ENCODE results near the gene CHI3L2. TPM values are rescaled to one million over a fixed set of nuclear protein-coding genes. Genes with fewer than 3 reads are reported as not detected.
"Not testable (repeated sequence)": the region's sequence is repeated elsewhere in the genome, so short reads cannot be mapped to it uniquely, and the experiment has no call there.

Gene CHI3L2
- total RNA-seq, 1 donor from 2014 or later, result 4.0 TPM

GRCh38 chr1:111204201-111204982 lies 23.1 kb upstream of the CHI3L2 start:
- H3K4me1 Mint-ChIP-seq (ENCODE audit: low read depth), result peaks cover 59% of the 10 kb centered on the region
- H3K9me3 Mint-ChIP-seq, result no peaks in the 10 kb centered on the region
- peak; percentile 60 for DNase-seq (ENCODE audit: low spot score)
- intact Hi-C loops (cut with micrococcal nuclease), result loop anchor here (5.0 to 10.0 kb wide), 3 partner anchors 242 to 970 kb away; partner anchors contain the start of gene LRIF1
- peak overlapping the region; percentile 100 for H3K4me3 Mint-ChIP-seq
- no peaks in the 10 kb centered on the region for H3K27me3 Mint-ChIP-seq (ENCODE audit: insufficient read depth)
- H3K36me3 Mint-ChIP-seq (ENCODE audit: low read depth), result peaks cover 16% of the 10 kb centered on the region
- peak overlapping the region; percentile 88 for H3K27ac Mint-ChIP-seq

- DNase-seq (ENCODE audit: low spot score), result no peak
- H3K9me3 Mint-ChIP-seq, result no peaks in the 10 kb centered on the region
- peak overlapping the region; percentile 88 for H3K27ac Mint-ChIP-seq
- intact Hi-C loops (cut with micrococcal nuclease), result loop anchor here (5.0 to 10.0 kb wide), 3 partner anchors 243 to 970 kb away; partner anchors contain the start of gene LRIF1
- H3K36me3 Mint-ChIP-seq (ENCODE audit: low read depth), result peaks cover 10% of the 10 kb centered on the region
- peaks cover 59% of the 10 kb centered on the region for H3K4me1 Mint-ChIP-seq (ENCODE audit: low read depth)
- H3K4me3 Mint-ChIP-seq, result peak overlapping the region; percentile 73
- H3K27me3 Mint-ChIP-seq (ENCODE audit: insufficient read depth), result no peaks in the 10 kb centered on the region
These were observed 22.4 kb upstream of the CHI3L2 start for GRCh38 chr1:111204983-111205713.

GRCh38 chr1:111205714-111206050 lies 21.8 kb upstream of the CHI3L2 start:
- no peaks in the 10 kb centered on the region for H3K27me3 Mint-ChIP-seq (ENCODE audit: insufficient read depth)
- no peak for DNase-seq (ENCODE audit: low spot score)
- intact Hi-C loops (cut with micrococcal nuclease), result loop anchor here (10.0 kb wide), 1 partner anchor 971 kb away; no protein-coding TSS in a partner anchor
- peaks cover 54% of the 10 kb centered on the region for H3K4me1 Mint-ChIP-seq (ENCODE audit: low read depth)
- no peak overlapping the region for H3K4me3 Mint-ChIP-seq
- no peaks in the 10 kb centered on the region for H3K9me3 Mint-ChIP-seq
- peak overlapping the region; percentile 40 for H3K27ac Mint-ChIP-seq
- peaks cover 6% of the 10 kb centered on the region for H3K36me3 Mint-ChIP-seq (ENCODE audit: low read depth)

- intact Hi-C loops (cut with micrococcal nuclease), result loop anchor here (10.0 kb wide), 1 partner anchor 974 kb away; no protein-coding TSS in a partner anchor
- Mint-ChIP-seq H3K9me3 (no peaks in the 10 kb centered on the region), H3K36me3 (ENCODE audit: low read depth) (peaks cover 4% of the 10 kb centered on the region), H3K27me3 (ENCODE audit: insufficient read depth) (no peaks in the 10 kb centered on the region), H3K4me1 (ENCODE audit: low read depth) (peaks cover 54% of the 10 kb centered on the region), H3K4me3 (no peak overlapping the region), H3K27ac (no peak overlapping the region)
- no peak for DNase-seq (ENCODE audit: low spot score)
These were observed 18.6 kb upstream of the CHI3L2 start for GRCh38 chr1:111208921-111209320.

- H3K27ac Mint-ChIP-seq, result no peak overlapping the region
- peaks cover 4% of the 10 kb centered on the region for H3K36me3 Mint-ChIP-seq (ENCODE audit: low read depth)
- no peaks in the 10 kb centered on the region for H3K9me3 Mint-ChIP-seq
- DNase-seq (ENCODE audit: low spot score), result no peak
- no peaks in the 10 kb centered on the region for H3K27me3 Mint-ChIP-seq (ENCODE audit: insufficient read depth)
- peaks cover 59% of the 10 kb centered on the region for H3K4me1 Mint-ChIP-seq (ENCODE audit: low read depth)
- H3K4me3 Mint-ChIP-seq, result no peak overlapping the region
- intact Hi-C loops (cut with micrococcal nuclease), result loop anchor here (10.0 kb wide), 1 partner anchor 975 kb away; no protein-coding TSS in a partner anchor
These were observed 17.9 kb upstream of the CHI3L2 start for GRCh38 chr1:111209622-111210021.

- H3K27me3 Mint-ChIP-seq (ENCODE audit: insufficient read depth), result no peaks in the 10 kb centered on the region
- no peak for DNase-seq (ENCODE audit: low spot score)
- no peaks in the 10 kb centered on the region for H3K9me3 Mint-ChIP-seq
- H3K4me1 Mint-ChIP-seq (ENCODE audit: low read depth), result peaks cover 63% of the 10 kb centered on the region
- H3K36me3 Mint-ChIP-seq (ENCODE audit: low read depth), result peaks cover 2% of the 10 kb centered on the region
- no peak overlapping the region for H3K4me3 Mint-ChIP-seq
- intact Hi-C loops (cut with micrococcal nuclease), result no loop called here
- H3K27ac Mint-ChIP-seq, result no peak overlapping the region
These were observed 15.6 kb upstream of the CHI3L2 start for GRCh38 chr1:111211921-111212320.

GRCh38 chr1:111212634-111213335 lies 14.7 kb upstream of the CHI3L2 start:
- H3K9me3 Mint-ChIP-seq, result no peaks in the 10 kb centered on the region
- peaks cover 2% of the 10 kb centered on the region for H3K36me3 Mint-ChIP-seq (ENCODE audit: low read depth)
- peak overlapping the region; percentile 54 for H3K4me3 Mint-ChIP-seq
- peaks cover 65% of the 10 kb centered on the region for H3K4me1 Mint-ChIP-seq (ENCODE audit: low read depth)
- peak overlapping the region; percentile 75 for H3K27ac Mint-ChIP-seq
- intact Hi-C loops (cut with micrococcal nuclease), result no loop called here
- no peak for DNase-seq (ENCODE audit: low spot score)
- no peaks in the 10 kb centered on the region for H3K27me3 Mint-ChIP-seq (ENCODE audit: insufficient read depth)

GRCh38 chr1:111213412-111213811 lies 14.1 kb upstream of the CHI3L2 start:
- peaks cover 71% of the 10 kb centered on the region for H3K4me1 Mint-ChIP-seq (ENCODE audit: low read depth)
- peaks cover 2% of the 10 kb centered on the region for H3K36me3 Mint-ChIP-seq (ENCODE audit: low read depth)
- H3K9me3 Mint-ChIP-seq, result no peaks in the 10 kb centered on the region
- peak overlapping the region; percentile 94 for H3K27ac Mint-ChIP-seq
- DNase-seq (ENCODE audit: low spot score), result no peak
- intact Hi-C loops (cut with micrococcal nuclease), result no loop called here
- no peaks in the 10 kb centered on the region for H3K27me3 Mint-ChIP-seq (ENCODE audit: insufficient read depth)
- H3K4me3 Mint-ChIP-seq, result peak overlapping the region; percentile 64

GRCh38 chr1:111214074-111214801 lies 13.3 kb upstream of the CHI3L2 start:
- intact Hi-C loops (cut with micrococcal nuclease), result loop anchor here (1.0 kb wide), 1 partner anchor 8 kb away; no protein-coding TSS in a partner anchor
- H3K27ac Mint-ChIP-seq, result peak overlapping the region; percentile 94
- H3K4me3 Mint-ChIP-seq, result peak overlapping the region; percentile 64
- H3K9me3 Mint-ChIP-seq, result no peaks in the 10 kb centered on the region
- H3K4me1 Mint-ChIP-seq (ENCODE audit: low read depth), result peaks cover 78% of the 10 kb centered on the region
- no peaks in the 10 kb centered on the region for H3K27me3 Mint-ChIP-seq (ENCODE audit: insufficient read depth)
- peaks cover 2% of the 10 kb centered on the region for H3K36me3 Mint-ChIP-seq (ENCODE audit: low read depth)
- no peak for DNase-seq (ENCODE audit: low spot score)

GRCh38 chr1:111214884-111215283 lies 12.6 kb upstream of the CHI3L2 start:
- intact Hi-C loops (cut with micrococcal nuclease), result loop anchor here (1.0 to 5.0 kb wide), 3 partner anchors 7 to 407 kb away; partner anchors contain the start of gene LRIF1
- peak overlapping the region; percentile 64 for H3K4me3 Mint-ChIP-seq
- peaks cover 84% of the 10 kb centered on the region for H3K4me1 Mint-ChIP-seq (ENCODE audit: low read depth)
- no peaks in the 10 kb centered on the region for H3K27me3 Mint-ChIP-seq (ENCODE audit: insufficient read depth)
- no peak for DNase-seq (ENCODE audit: low spot score)
- peaks cover 5% of the 10 kb centered on the region for H3K36me3 Mint-ChIP-seq (ENCODE audit: low read depth)
- H3K27ac Mint-ChIP-seq, result peak overlapping the region; percentile 94
- no peaks in the 10 kb centered on the region for H3K9me3 Mint-ChIP-seq

GRCh38 chr1:111215285-111215684 lies 12.2 kb upstream of the CHI3L2 start:
- H3K4me3 Mint-ChIP-seq, result peak overlapping the region; percentile 64
- intact Hi-C loops (cut with micrococcal nuclease), result loop anchor here (5.0 kb wide), 2 partner anchors 253 to 407 kb away; partner anchors contain the start of gene LRIF1
- H3K27ac Mint-ChIP-seq, result peak overlapping the region; percentile 94
- H3K27me3 Mint-ChIP-seq (ENCODE audit: insufficient read depth); H3K36me3 Mint-ChIP-seq (ENCODE audit: low read depth); DNase-seq (ENCODE audit: low spot score); H3K9me3 Mint-ChIP-seq: not testable (repeated sequence)
- peaks cover 88% of the 10 kb centered on the region for H3K4me1 Mint-ChIP-seq (ENCODE audit: low read depth)

GRCh38 chr1:111216751-111217150 lies 10.8 kb upstream of the CHI3L2 start:
- Mint-ChIP-seq H3K4me1 (ENCODE audit: low read depth) (peaks cover 97% of the 10 kb centered on the region), H3K27me3 (ENCODE audit: insufficient read depth) (no peaks in the 10 kb centered on the region), H3K4me3 (peak overlapping the region; percentile 64), H3K36me3 (ENCODE audit: low read depth) (peaks cover 7% of the 10 kb centered on the region), H3K9me3 (no peaks in the 10 kb centered on the region), H3K27ac (peak overlapping the region; percentile 94)
- no peak for DNase-seq (ENCODE audit: low spot score)
- intact Hi-C loops (cut with micrococcal nuclease), result loop anchor here (1.0 to 5.0 kb wide), 10 partner anchors 14 to 548 kb away; partner anchors contain the start of genes ATP5PB, DDX20, DENND2D and LRIF1

All from activated T-helper 1 cell treated with anti-CD3 and anti-CD28 coated beads, Interleukin-12 subunit alpha, Interleukin-12 subunit beta, Interleukin-2, Interleukin-4 antibody, amounts not matched to agents 30 ng/mL and 10 ng/mL and 1 ng/mL, durations not matched to agents 14 hours and 24 hours and 36 hours (primary cell).